Hepatocyte (in vitro differentiated cells): Measurements from ENCODE around the gene NR1H3.

Source experiments
- CTCF ChIP-seq: fragments of 200-600 bp; sonication (generic); IDR thresholded peaks from 2 replicates; pipeline ENCODE4 v1.5.1; 2016; ENCODE audit warnings: antibody characterized with exemption, mild to moderate bottlenecking; ENCODE audit not compliant: poor library complexity
- EZH2 ChIP-seq: fragments of 200-600 bp; sonication (generic); IDR thresholded peaks from 2 replicates; pipeline ENCODE4 v1.6.1; 2016; ENCODE audit warnings: antibody characterized with exemption, mild to moderate bottlenecking, borderline replicate concordance

DNA sequence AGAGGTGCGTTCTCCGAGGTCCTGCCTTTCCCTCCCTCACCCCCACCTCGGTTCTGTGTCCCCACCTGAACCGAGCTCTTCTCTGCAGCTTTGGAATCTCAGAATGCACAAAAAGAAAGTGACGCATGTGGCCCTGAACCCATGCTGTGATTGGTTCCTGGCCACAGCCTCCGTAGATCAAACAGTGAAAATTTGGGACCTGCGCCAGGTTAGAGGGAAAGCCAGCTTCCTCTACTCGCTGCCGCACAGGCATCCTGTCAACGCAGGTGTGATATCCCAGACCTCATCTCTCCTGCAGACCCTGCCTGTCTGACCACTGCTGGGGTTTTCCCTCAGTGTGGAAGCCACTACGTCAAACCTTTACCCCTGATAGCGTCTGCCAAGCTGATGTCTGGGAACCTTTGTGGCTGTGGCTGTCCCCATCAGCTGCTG lies 23.1 kb upstream of the NR1H3 start:
- TF ChIP-seq EZH2 = no peak
- TF ChIP-seq CTCF = no peak
